HepG2 (cell line): ENCODE measurements around the gene MLLT10. TPM values are rescaled to one million over a fixed set of nuclear protein-coding genes. Genes with fewer than 3 reads are reported as not detected.
A peak's percentile ranks its signal among the peaks of the same experiment; 100 is the strongest.

Experiments used
- ATF1 ChIP-seq: IDR thresholded peaks from 2 replicates; pipeline ENCODE4 v1.6.1; 2016; ENCODE audit warnings: mild to moderate bottlenecking, control low read depth
- KAT2B ChIP-seq: fragments of 150-350 bp; IDR thresholded peaks from 2 replicates; pipeline ENCODE4 v1.6.1; 2014; ENCODE audit warnings: low read depth, low read length, borderline replicate concordance
- MXD3 ChIP-seq: IDR thresholded peaks from 2 replicates; pipeline ENCODE4 v1.6.1; 2016; ENCODE audit warnings: mild to moderate bottlenecking, missing biosample characterization, missing genetic modification reagents
- NR2F1 ChIP-seq, 2 experiments: fragments of 450-650 bp in 1 of 2; formaldehyde crosslinking in 1 of 2; IDR thresholded peaks; 2 replicates each; pipeline versions ENCODE4 v1.5.0 to v1.6.1; 2016 to 2020; ENCODE audit warnings: mild to moderate bottlenecking in 1 of 2, missing compliant biosample characterization in 1 of 2, missing genetic modification reagents in 1 of 2, moderate library complexity in 1 of 2
- PHB2 ChIP-seq: fragments of 450-650 bp; IDR thresholded peaks from 2 replicates; pipeline ENCODE4 v1.6.1; 2018; ENCODE audit not compliant: partially characterized antibody
- PPARG ChIP-seq: conservative IDR thresholded peaks from 2 replicates; pipeline ENCODE4 v1.6.1; 2016; ENCODE audit warnings: missing biosample characterization, missing genetic modification reagents
- SNAPC5 ChIP-seq: sonication (generic); formaldehyde crosslinking; IDR thresholded peaks from 2 replicates; pipeline ENCODE4 v1.8.1; 2023; ENCODE audit warnings: mild to moderate bottlenecking, missing genetic modification reagents, borderline replicate concordance
- SNRNP70 ChIP-seq: fragments of 200-400 bp; formaldehyde crosslinking; IDR thresholded peaks from 2 replicates; pipeline ENCODE4 v1.6.1; 2017; ENCODE audit warnings: mild to moderate bottlenecking, low read depth, low read length, moderate library complexity
- TBP ChIP-seq: sonication (generic); formaldehyde crosslinking; IDR thresholded peaks from 2 replicates; pipeline ENCODE4 v1.5.0; 2020; ENCODE audit warnings: missing genetic modification reagents
- ZNF552 ChIP-seq: sonication (generic); formaldehyde crosslinking; IDR thresholded peaks from 2 replicates; pipeline ENCODE4 v1.9.0; 2022; ENCODE audit warnings: missing genetic modification reagents, mild to moderate bottlenecking, borderline replicate concordance
- ZNF572 ChIP-seq: sonication (generic); formaldehyde crosslinking; IDR thresholded peaks from 2 replicates; pipeline ENCODE4 v1.5.1; 2020; ENCODE audit warnings: mild to moderate bottlenecking, missing genetic modification reagents
- ZNF841 ChIP-seq: sonication (generic); formaldehyde crosslinking; IDR thresholded peaks from 2 replicates; pipeline ENCODE4 v1.8.1; 2023; ENCODE audit warnings: missing genetic modification reagents, borderline replicate concordance
- polyA plus RNA-seq, 8 experiments: library from polyadenylated mRNA; depleted of rRNA in 3 of 8; stranded (reverse) in 7 of 8; unstranded in 1 of 8; fragments of >200 nt; fragmentation: Illumina TruSeq in 4 of 8; extraction: Trizol in 4 of 8; gene quantifications; 2 replicates each; pipeline versions ENCODE4 v1.2.1 to v1.2.3, GENCODE V29; 2011 to 2016; ENCODE audit warnings: low read depth in 4 of 8, missing spikeins in 1 of 8, mixed read lengths in 1 of 8; ENCODE audit not compliant: insufficient read depth in 1 of 8
- total RNA-seq, 5 experiments: library from RNA; depleted of rRNA; stranded (reverse); fragments of >200 nt; fragmentation: Illumina TruSeq; extraction: Trizol; gene quantifications; 2 replicates each; pipeline ENCODE4 v1.2.3, GENCODE V29; 2016; ENCODE audit warnings: low read depth in 1 of 5
- TF ChIP-seq, protein P1 (sequence below), 2 experiments: sonication (generic) in 1 of 2; formaldehyde crosslinking in 1 of 2; IDR thresholded peaks; 2 replicates each; pipeline versions ENCODE4 v1.6.1 to v1.9.0; 2014 to 2022; ENCODE audit warnings: antibody characterized with exemption in 1 of 2, borderline replicate concordance in 1 of 2, inconsistent platforms in 1 of 2, low read depth in 1 of 2, missing genetic modification reagents in 1 of 2
- TF ChIP-seq, protein P2 (sequence below): sonication (generic); formaldehyde crosslinking; IDR thresholded peaks from 2 replicates; pipeline ENCODE4 v1.5.1; 2020; ENCODE audit warnings: mild to moderate bottlenecking, missing genetic modification reagents
- TF ChIP-seq, protein P3 (sequence below): IDR thresholded peaks from 2 replicates; pipeline ENCODE4 v1.6.1; 2016; ENCODE audit warnings: missing genetic modification reagents, missing compliant biosample characterization
- TF ChIP-seq, protein P4 (sequence below): sonication (generic); formaldehyde crosslinking; IDR thresholded peaks from 2 replicates; pipeline ENCODE4 v1.4.0; 2020; ENCODE audit warnings: missing genetic modification reagents

The MLLT10 gene
- total and polyA plus RNA-seq, 2 of the 13 experiments (the other 11 are each of a cell fraction or from before 2014, with no cell fraction given), result 51.3 to 84.1 TPM

DNA sequence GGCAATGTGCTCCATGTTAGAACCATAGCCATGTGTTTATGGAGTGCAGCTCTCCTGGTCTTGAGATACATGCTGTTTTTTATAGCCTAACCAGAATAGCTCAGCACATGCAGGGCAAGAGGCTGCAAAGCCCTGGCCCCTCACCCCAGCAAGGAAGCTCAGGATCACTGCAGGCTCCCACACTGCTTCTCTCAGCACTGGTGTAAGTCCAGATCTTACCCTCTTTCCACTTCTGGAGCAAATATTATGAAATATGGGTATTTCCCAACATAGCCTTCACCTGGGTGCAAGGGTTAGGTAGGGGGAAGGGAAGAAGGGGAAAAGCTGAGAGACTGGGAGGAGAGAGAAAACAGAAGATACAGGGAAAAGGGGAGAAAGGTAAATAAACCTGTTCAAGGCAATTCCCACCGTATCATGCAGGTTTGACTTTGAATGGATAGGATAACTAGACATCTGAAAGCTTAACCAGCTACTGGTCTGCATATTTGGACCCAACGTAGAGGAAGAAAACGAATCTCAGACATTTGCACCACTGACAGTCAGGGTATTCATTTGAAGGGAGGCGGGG, 28.2 kb upstream of the MLLT10 start (continued):
- TF ChIP-seq, protein P1, sequence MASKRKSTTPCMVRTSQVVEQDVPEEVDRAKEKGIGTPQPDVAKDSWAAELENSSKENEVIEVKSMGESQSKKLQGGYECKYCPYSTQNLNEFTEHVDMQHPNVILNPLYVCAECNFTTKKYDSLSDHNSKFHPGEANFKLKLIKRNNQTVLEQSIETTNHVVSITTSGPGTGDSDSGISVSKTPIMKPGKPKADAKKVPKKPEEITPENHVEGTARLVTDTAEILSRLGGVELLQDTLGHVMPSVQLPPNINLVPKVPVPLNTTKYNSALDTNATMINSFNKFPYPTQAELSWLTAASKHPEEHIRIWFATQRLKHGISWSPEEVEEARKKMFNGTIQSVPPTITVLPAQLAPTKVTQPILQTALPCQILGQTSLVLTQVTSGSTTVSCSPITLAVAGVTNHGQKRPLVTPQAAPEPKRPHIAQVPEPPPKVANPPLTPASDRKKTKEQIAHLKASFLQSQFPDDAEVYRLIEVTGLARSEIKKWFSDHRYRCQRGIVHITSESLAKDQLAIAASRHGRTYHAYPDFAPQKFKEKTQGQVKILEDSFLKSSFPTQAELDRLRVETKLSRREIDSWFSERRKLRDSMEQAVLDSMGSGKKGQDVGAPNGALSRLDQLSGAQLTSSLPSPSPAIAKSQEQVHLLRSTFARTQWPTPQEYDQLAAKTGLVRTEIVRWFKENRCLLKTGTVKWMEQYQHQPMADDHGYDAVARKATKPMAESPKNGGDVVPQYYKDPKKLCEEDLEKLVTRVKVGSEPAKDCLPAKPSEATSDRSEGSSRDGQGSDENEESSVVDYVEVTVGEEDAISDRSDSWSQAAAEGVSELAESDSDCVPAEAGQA (IDR thresholded peaks at IDR 0.05; ENCODE audit: low read depth), result peak; percentile 69; the same call in 1 of the 2 replicates
- TF ChIP-seq, protein P1 (CRISPR knock-in tag; IDR thresholded peaks at IDR 0.05; ENCODE audit: borderline replicate concordance), result no peak
- TF ChIP-seq ZNF552 (peak; percentile 63; the same call in 1 of the 2 replicates), ATF1 (peak; percentile 67; the same call in 1 of the 2 replicates), ZNF841 (CRISPR knock-in tag) (0 out of 2 replicates have a peak, but pooled peaks have one; percentile 50), ZNF572 (no peak), KAT2B (no peak), SNAPC5 (CRISPR knock-in tag) (peak; percentile 84; the same call in 1 of the 2 replicates), SNRNP70 (no peak), PPARG (CRISPR knock-in tag) (peak; percentile 97), NR2F1 (CRISPR knock-in tag; IDR thresholded peaks at IDR 0.05) (peak; percentile 85 to 86), TBP (CRISPR knock-in tag) (no peak), PHB2 (no peak), MXD3 (CRISPR knock-in tag) (no peak)
- TF ChIP-seq, protein P2, sequence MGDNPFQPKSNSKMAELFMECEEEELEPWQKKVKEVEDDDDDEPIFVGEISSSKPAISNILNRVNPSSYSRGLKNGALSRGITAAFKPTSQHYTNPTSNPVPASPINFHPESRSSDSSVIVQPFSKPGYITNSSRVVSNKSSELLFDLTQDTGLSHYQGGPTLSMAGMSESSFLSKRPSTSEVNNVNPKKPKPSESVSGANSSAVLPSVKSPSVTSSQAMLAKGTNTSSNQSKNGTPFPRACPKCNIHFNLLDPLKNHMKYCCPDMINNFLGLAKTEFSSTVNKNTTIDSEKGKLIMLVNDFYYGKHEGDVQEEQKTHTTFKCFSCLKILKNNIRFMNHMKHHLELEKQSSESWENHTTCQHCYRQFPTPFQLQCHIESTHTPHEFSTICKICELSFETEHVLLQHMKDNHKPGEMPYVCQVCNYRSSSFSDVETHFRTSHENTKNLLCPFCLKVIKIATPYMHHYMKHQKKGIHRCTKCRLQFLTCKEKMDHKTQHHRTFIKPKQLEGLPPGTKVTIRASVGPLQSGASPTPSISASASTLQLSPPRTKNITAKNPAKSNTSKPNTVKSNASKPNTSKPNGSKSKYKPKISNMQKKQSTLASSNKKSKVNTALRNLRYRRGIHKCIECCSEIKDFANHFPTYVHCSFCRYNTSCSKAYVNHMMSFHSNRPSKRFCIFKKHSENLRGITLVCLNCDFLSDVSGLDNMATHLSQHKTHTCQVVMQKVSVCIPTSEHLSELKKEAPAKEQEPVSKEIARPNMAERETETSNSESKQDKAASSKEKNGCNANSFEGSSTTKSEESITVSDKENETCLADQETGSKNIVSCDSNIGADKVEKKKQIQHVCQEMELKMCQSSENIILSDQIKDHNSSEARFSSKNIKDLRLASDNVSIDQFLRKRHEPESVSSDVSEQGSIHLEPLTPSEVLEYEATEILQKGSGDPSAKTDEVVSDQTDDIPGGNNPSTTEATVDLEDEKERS (CRISPR knock-in tag), result peak; percentile 95
- TF ChIP-seq, protein P3, sequence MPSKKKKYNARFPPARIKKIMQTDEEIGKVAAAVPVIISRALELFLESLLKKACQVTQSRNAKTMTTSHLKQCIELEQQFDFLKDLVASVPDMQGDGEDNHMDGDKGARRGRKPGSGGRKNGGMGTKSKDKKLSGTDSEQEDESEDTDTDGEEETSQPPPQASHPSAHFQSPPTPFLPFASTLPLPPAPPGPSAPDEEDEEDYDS (CRISPR knock-in tag), result peak; percentile 82
- TF ChIP-seq, protein P4, sequence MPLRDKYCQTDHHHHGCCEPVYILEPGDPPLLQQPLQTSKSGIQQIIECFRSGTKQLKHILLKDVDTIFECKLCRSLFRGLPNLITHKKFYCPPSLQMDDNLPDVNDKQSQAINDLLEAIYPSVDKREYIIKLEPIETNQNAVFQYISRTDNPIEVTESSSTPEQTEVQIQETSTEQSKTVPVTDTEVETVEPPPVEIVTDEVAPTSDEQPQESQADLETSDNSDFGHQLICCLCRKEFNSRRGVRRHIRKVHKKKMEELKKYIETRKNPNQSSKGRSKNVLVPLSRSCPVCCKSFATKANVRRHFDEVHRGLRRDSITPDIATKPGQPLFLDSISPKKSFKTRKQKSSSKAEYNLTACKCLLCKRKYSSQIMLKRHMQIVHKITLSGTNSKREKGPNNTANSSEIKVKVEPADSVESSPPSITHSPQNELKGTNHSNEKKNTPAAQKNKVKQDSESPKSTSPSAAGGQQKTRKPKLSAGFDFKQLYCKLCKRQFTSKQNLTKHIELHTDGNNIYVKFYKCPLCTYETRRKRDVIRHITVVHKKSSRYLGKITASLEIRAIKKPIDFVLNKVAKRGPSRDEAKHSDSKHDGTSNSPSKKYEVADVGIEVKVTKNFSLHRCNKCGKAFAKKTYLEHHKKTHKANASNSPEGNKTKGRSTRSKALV (CRISPR knock-in tag), result peak; percentile 76; the same call in 1 of the 2 replicates
